ENCODE measurements around the gene PUS10.
"Not testable (repeated sequence)": the region's sequence is repeated elsewhere in the genome, so short reads cannot be mapped to it uniquely, and the experiment has no call there.

Gene PUS10

DNA sequence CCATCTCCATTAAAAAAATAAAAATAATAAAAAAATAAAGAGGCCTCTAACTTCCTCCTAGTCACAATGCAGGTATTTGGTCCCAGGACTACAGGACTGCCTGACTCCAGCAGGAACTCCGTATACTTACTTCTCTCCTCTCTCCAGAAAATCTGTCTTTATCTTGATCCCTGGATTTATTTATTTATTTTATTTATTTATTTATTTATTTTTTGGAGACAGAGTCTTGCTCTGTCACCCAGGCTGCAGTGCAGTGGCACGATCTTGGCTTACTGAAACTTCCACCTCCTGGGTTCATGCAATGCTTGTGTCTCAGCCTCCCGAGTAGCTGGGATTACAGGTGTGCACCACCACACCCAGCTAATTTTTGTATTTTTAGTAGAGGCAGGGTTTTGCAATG, 36.0 kb downstream of the PUS10 start:
- not testable (repeated sequence) for H3K27ac ChIP-seq (ENCODE audit: low read depth, low read length); H3K27me3 ChIP-seq (ENCODE audit: control insufficient read depth in 1 of 2, insufficient read depth in 2 of 2, low read length in 2 of 2); H3K36me3 ChIP-seq (ENCODE audit: insufficient read depth, low read length); H3K9me3 ChIP-seq (ENCODE audit: low read length); H3K4me3 ChIP-seq (ENCODE audit: low read depth in 1 of 2, low read length in 2 of 2); H3K9ac ChIP-seq (ENCODE audit: low read length); H3K4me1 ChIP-seq (ENCODE audit: insufficient read depth, low read length)

- H3K27ac ChIP-seq (ENCODE audit: low read depth, low read length) = no peak overlapping the region
- H3K36me3 ChIP-seq (ENCODE audit: insufficient read depth, low read length) = no peaks in the 10 kb centered on the region
- no peak overlapping the region for H3K9ac ChIP-seq (ENCODE audit: low read length)
- no peaks in the 10 kb centered on the region for H3K4me1 ChIP-seq (ENCODE audit: insufficient read depth, low read length)
- H3K4me3 ChIP-seq (ENCODE audit: low read depth in 1 of 2, low read length in 2 of 2) = no peak overlapping the region
- H3K27me3 ChIP-seq (ENCODE audit: control insufficient read depth in 1 of 2, insufficient read depth in 2 of 2, low read length in 2 of 2) = no peaks in the 10 kb centered on the region
- H3K9me3 ChIP-seq (ENCODE audit: low read length) = no peaks in the 10 kb centered on the region
Measured at GRCh38 chr2:60980071-60980815, 37.8 kb downstream of the PUS10 start.

DNA sequence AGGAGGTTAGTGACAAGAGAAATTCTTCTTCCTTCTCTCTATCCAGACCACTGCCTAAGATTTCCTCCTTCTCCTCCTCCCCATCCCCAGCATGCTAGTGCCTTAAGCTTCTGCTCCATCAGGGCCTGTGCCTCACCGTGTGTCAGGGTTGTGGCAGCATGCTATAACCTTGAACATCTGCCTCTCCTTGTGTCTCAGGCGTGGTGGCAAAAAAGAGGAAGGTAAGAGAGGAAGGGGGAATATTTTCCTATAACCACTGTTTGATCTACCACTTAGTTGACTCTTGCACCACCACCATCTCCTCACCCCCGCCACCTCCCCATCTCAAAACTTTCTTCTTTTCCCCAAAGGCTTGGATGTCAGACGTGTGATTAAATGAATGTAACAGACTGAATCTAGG, 38.8 kb downstream of the PUS10 start:
- Histone ChIP-seq H3K36me3 (ENCODE audit: insufficient read depth, low read length) (no peaks in the 10 kb centered on the region), H3K9ac (ENCODE audit: low read length) (no peak overlapping the region), H3K4me1 (ENCODE audit: insufficient read depth, low read length) (no peaks in the 10 kb centered on the region), H3K27me3 (ENCODE audit: control insufficient read depth in 1 of 2, insufficient read depth in 2 of 2, low read length in 2 of 2) (no peaks in the 10 kb centered on the region), H3K4me3 (ENCODE audit: low read depth in 1 of 2, low read length in 2 of 2) (no peak overlapping the region), H3K27ac (ENCODE audit: low read depth, low read length) (no peak overlapping the region), H3K9me3 (ENCODE audit: low read length) (no peaks in the 10 kb centered on the region)

GRCh38 chr2:60977562-60977895, 40.5 kb downstream of the PUS10 start:
- H3K9me3 ChIP-seq (ENCODE audit: low read length) = no peaks in the 10 kb centered on the region
- no peak overlapping the region for H3K4me3 ChIP-seq (ENCODE audit: low read depth in 1 of 2, low read length in 2 of 2)
- no peaks in the 10 kb centered on the region for H3K36me3 ChIP-seq (ENCODE audit: insufficient read depth, low read length)
- H3K9ac ChIP-seq (ENCODE audit: low read length) = no peak overlapping the region
- H3K27ac ChIP-seq (ENCODE audit: low read depth, low read length) = no peak overlapping the region
- H3K4me1 ChIP-seq (ENCODE audit: insufficient read depth, low read length) = no peaks in the 10 kb centered on the region
- no peaks in the 10 kb centered on the region for H3K27me3 ChIP-seq (ENCODE audit: control insufficient read depth in 1 of 2, insufficient read depth in 2 of 2, low read length in 2 of 2)

DNA sequence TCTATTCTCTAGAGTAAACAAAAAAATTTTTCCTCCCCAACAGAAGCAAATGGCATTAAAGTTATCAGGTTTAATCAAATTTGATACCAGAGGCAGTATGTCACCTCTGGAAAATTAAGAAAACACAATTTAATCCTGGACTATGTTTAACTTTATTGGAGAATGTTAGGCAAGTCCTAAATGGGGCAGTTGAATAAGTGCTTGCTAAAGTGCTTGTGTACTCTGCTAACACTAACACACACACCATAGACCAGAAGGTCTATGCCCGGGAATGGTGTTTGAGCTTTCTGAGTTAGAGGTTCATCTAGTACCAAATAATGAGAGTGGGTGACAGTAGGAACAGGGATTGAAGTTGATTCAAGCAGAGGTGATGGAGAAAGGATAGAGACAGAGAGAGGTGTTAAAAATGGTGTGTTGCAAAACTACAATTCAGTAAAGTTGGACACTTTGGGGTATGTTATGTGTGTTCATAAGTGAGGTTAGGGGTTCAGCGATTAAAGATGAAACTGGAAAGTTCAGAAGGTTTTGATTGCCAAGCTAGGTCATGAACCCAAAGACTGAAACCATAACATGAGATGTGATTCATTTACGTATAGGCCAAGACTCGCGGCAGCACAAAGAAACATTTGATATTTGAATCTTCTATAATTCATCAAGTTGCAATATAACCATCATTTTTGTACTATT, 41.0 kb downstream of the PUS10 start:
- no peak overlapping the region for H3K4me3 ChIP-seq (ENCODE audit: low read depth in 1 of 2, low read length in 2 of 2)
- no peaks in the 10 kb centered on the region for H3K27me3 ChIP-seq (ENCODE audit: control insufficient read depth in 1 of 2, insufficient read depth in 2 of 2, low read length in 2 of 2)

GRCh38 chr2:60976256-60976850, 41.7 kb downstream of the PUS10 start:
- no peaks in the 10 kb centered on the region for H3K27me3 ChIP-seq (ENCODE audit: control insufficient read depth in 1 of 2, insufficient read depth in 2 of 2, low read length in 2 of 2)
- H3K9me3 ChIP-seq (ENCODE audit: low read length) = no peaks in the 10 kb centered on the region
- H3K9ac ChIP-seq (ENCODE audit: low read length) = no peak overlapping the region
- H3K36me3 ChIP-seq (ENCODE audit: insufficient read depth, low read length) = no peaks in the 10 kb centered on the region
- no peak overlapping the region for H3K27ac ChIP-seq (ENCODE audit: low read depth, low read length)
- no peak overlapping the region for H3K4me3 ChIP-seq (ENCODE audit: low read depth in 1 of 2, low read length in 2 of 2)
- no peaks in the 10 kb centered on the region for H3K4me1 ChIP-seq (ENCODE audit: insufficient read depth, low read length)

More for the DNA sequence above, 41.0 kb downstream of the PUS10 start:
- Histone ChIP-seq H3K36me3 (ENCODE audit: insufficient read depth, low read length) (no peaks in the 10 kb centered on the region), H3K4me1 (ENCODE audit: insufficient read depth, low read length) (no peaks in the 10 kb centered on the region), H3K9me3 (ENCODE audit: low read length) (no peaks in the 10 kb centered on the region), H3K9ac (ENCODE audit: low read length) (no peak overlapping the region), H3K27ac (ENCODE audit: low read depth, low read length) (no peak overlapping the region)

DNA sequence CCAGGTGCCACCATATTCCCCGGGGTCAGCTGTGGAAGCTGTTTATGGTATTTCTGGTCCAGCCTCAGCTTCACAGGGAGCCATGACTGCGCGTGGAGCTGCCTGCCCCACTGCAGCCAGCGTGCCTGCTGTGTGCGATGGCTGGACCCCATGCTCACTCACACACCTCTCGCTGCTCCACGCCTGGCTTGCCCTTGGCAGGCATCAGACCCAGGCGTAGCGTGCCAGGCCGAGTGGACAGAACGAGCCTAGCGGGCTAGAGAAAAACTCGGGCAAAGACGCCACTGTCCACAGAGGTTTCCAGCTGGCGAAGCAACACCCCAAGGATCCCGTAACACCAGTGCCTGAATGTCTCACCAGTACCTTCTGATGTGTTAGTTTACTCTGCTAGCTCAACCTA, 43.4 kb downstream of the PUS10 start:
- Histone ChIP-seq H3K36me3 (ENCODE audit: insufficient read depth, low read length) (no peaks in the 10 kb centered on the region), H3K4me1 (ENCODE audit: insufficient read depth, low read length) (no peaks in the 10 kb centered on the region), H3K9me3 (ENCODE audit: low read length) (no peaks in the 10 kb centered on the region), H3K27ac (ENCODE audit: low read depth, low read length) (no peak overlapping the region), H3K9ac (ENCODE audit: low read length) (no peak overlapping the region), H3K27me3 (ENCODE audit: control insufficient read depth in 1 of 2, insufficient read depth in 2 of 2, low read length in 2 of 2) (no peaks in the 10 kb centered on the region), H3K4me3 (ENCODE audit: low read depth in 1 of 2, low read length in 2 of 2) (no peak overlapping the region)

DNA sequence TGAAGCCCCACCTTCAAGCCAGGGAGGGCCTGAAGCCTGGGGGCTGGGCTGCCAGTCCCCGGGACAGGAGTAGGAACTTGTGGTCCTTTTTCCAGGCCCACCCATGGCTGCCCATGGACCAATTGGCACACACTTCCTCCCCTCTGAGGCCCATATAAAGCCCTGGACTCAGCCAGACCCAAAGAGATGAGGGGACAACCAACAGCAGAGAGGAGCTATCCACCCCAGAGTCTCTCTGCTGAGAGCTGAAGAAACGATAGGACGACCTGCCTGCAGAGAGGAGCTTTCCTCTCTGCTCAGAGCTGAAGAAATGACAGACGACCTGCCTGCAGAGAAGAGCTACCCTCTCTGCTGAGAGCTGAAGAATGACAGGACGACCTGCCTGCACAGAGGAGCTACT, 44.4 kb downstream of the PUS10 start:
- no peaks in the 10 kb centered on the region for H3K4me1 ChIP-seq (ENCODE audit: insufficient read depth, low read length)
- no peak overlapping the region for H3K9ac ChIP-seq (ENCODE audit: low read length)
- no peak overlapping the region for H3K27ac ChIP-seq (ENCODE audit: low read depth, low read length)
- no peaks in the 10 kb centered on the region for H3K36me3 ChIP-seq (ENCODE audit: insufficient read depth, low read length)
- no peak overlapping the region for H3K4me3 ChIP-seq (ENCODE audit: low read depth in 1 of 2, low read length in 2 of 2)
- H3K27me3 ChIP-seq (ENCODE audit: control insufficient read depth in 1 of 2, insufficient read depth in 2 of 2, low read length in 2 of 2) = no peaks in the 10 kb centered on the region
- no peaks in the 10 kb centered on the region for H3K9me3 ChIP-seq (ENCODE audit: low read length)

- no peak overlapping the region for H3K27ac ChIP-seq (ENCODE audit: low read depth, low read length)
- no peaks in the 10 kb centered on the region for H3K9me3 ChIP-seq (ENCODE audit: low read length)
- no peaks in the 10 kb centered on the region for H3K27me3 ChIP-seq (ENCODE audit: control insufficient read depth in 1 of 2, insufficient read depth in 2 of 2, low read length in 2 of 2)
- no peak overlapping the region for H3K4me3 ChIP-seq (ENCODE audit: low read depth in 1 of 2, low read length in 2 of 2)
- H3K4me1 ChIP-seq (ENCODE audit: insufficient read depth, low read length) = no peaks in the 10 kb centered on the region
- H3K9ac ChIP-seq (ENCODE audit: low read length) = no peak overlapping the region
- no peaks in the 10 kb centered on the region for H3K36me3 ChIP-seq (ENCODE audit: insufficient read depth, low read length)
Measured at GRCh38 chr2:60972889-60973656, 45.0 kb downstream of the PUS10 start.

GRCh38 chr2:60966507-60967405, 51.3 kb downstream of the PUS10 start:
- H3K4me3 ChIP-seq (ENCODE audit: low read depth in 1 of 2, low read length in 2 of 2) = no peak overlapping the region
- H3K9ac ChIP-seq (ENCODE audit: low read length) = no peak overlapping the region
- no peaks in the 10 kb centered on the region for H3K36me3 ChIP-seq (ENCODE audit: insufficient read depth, low read length)
- no peak overlapping the region for H3K27ac ChIP-seq (ENCODE audit: low read depth, low read length)
- H3K9me3 ChIP-seq (ENCODE audit: low read length) = no peaks in the 10 kb centered on the region
- no peaks in the 10 kb centered on the region for H3K4me1 ChIP-seq (ENCODE audit: insufficient read depth, low read length)
- H3K27me3 ChIP-seq (ENCODE audit: control insufficient read depth in 1 of 2, insufficient read depth in 2 of 2, low read length in 2 of 2) = no peaks in the 10 kb centered on the region

DNA sequence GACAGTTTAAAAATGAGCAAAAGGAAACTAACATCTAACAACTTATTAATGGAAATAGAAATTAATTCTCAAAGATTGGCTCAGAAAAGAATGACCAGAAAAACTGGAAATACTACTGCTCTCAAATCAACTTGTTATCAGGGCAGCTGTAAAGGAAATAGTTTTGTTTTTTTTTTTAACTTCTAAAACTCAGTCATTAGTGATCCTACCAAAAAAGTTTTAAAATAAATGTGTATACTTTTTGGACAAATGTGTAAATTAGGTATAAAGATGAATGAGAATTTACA, 52.6 kb downstream of the PUS10 start:
- no peaks in the 10 kb centered on the region for H3K4me1 ChIP-seq (ENCODE audit: insufficient read depth, low read length)
- H3K27ac ChIP-seq (ENCODE audit: low read depth, low read length) = no peak overlapping the region
- no peak overlapping the region for H3K9ac ChIP-seq (ENCODE audit: low read length)
- no peak overlapping the region for H3K4me3 ChIP-seq (ENCODE audit: low read depth in 1 of 2, low read length in 2 of 2)
- H3K27me3 ChIP-seq (ENCODE audit: control insufficient read depth in 1 of 2, insufficient read depth in 2 of 2, low read length in 2 of 2) = no peaks in the 10 kb centered on the region
- H3K36me3 ChIP-seq (ENCODE audit: insufficient read depth, low read length) = no peaks in the 10 kb centered on the region
- no peaks in the 10 kb centered on the region for H3K9me3 ChIP-seq (ENCODE audit: low read length)

All from muscle layer of colon (tissue), 2 donors.